ENCODE results near the gene HAVCR1.
"Not testable (repeated sequence)": the region's sequence is repeated elsewhere in the genome, so short reads cannot be mapped to it uniquely, and the experiment has no call there.

HAVCR1 gene

GRCh38 chr5:157020002-157020401 lies 38.9 kb downstream of the HAVCR1 start:
- no peak for DNase-seq (ENCODE audit: low read depth)
- H3K4me3 ChIP-seq (ENCODE audit: low read depth, low read length), result no peak overlapping the region

GRCh38 chr5:157014143-157014542 lies 44.8 kb downstream of the HAVCR1 start:
- not testable (repeated sequence) for H3K4me3 ChIP-seq (ENCODE audit: low read depth, low read length); DNase-seq (ENCODE audit: low read depth)

DNA sequence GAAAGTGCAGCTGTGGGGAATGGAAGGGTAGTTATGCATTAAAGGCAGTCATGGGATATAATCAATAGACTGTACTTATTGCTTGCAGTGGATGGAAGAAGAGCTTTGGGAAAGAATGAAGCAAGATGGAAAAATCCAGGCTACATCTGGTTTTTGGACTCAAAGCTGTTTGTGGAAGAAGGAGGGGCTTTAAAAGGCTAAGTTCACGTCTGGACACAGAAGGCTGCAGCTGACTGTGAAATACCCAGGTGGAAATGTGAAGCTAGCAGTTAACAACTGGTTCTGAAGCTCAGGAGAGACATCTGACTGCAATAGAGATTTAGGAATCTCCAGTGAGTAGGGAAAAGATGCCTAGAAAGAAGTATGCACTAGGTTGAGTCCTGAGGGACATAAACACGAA lies 52.7 kb downstream of the HAVCR1 start:
- no peak overlapping the region for H3K4me3 ChIP-seq (ENCODE audit: low read depth, low read length)
- DNase-seq (ENCODE audit: low read depth), result no peak

DNA sequence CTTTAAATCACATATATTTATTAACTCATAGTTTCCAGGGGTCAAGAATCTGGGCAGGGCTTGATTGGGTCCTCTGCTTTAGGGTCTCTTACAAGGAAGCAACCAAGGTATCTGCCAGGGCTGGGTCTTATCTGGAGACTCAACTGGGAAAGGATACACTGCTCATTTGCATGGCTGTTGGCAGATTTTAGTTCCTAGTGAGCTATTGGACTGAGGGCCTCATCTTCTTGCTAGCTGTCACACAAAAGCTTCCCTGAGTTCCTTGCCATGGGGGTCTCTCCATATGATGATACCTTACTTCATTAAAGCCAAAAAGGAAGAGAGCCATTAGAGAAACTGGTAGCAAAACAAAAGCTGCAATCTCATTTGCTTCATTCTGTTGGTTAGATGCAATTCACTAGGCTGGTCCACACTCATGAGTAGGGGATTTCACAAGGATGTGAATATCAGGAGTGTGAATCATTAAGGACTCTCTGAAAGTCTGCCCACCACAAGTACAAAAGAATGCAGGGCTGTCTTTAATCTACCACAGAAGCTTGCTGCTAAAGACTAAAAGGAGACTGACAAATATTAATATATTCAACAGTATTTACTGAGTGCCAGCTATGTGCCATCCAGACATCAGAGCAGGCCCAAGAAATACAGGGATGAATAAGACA lies 53.9 kb downstream of the HAVCR1 start:
- DNase-seq (ENCODE audit: low read depth), result no peak
- H3K4me3 ChIP-seq (ENCODE audit: low read depth, low read length), result no peak overlapping the region

- H3K4me3 ChIP-seq (ENCODE audit: low read depth, low read length), result no peak overlapping the region
- no peak for DNase-seq (ENCODE audit: low read depth)
Measured at GRCh38 chr5:156991714-156992113, 67.2 kb downstream of the HAVCR1 start.

- DNase-seq (ENCODE audit: low read depth), result no peak
- no peak overlapping the region for H3K4me3 ChIP-seq (ENCODE audit: low read depth, low read length)
Measured at GRCh38 chr5:156984064-156984463, 74.9 kb downstream of the HAVCR1 start.

- no peak for DNase-seq (ENCODE audit: low read depth)
Measured at GRCh38 chr5:156981481-156981880, 77.4 kb downstream of the HAVCR1 start.

More at GRCh38 chr5:156981481-156981880, 77.4 kb downstream of the HAVCR1 start:
- no peak overlapping the region for H3K4me3 ChIP-seq (ENCODE audit: low read depth, low read length)

Data from skeletal muscle cell (primary cell).